Tibial artery (tissue), 4 donors: ENCODE data around the gene SART1.

ENCODE experiments used
- DNase-seq, 2 donors: peaks; one replicate each; pipeline ENCODE4 v3.0.0-alpha.2; 2019
- H3K27ac ChIP-seq, 2 donors: fragments of 200-600 bp; sonication (generic) in 1 of 2; 1 replicate in 1 of 2; 2 replicates in 1 of 2; pipeline ENCODE4 v1.5.1; 2018 to 2019; ENCODE audit warnings: mild to moderate bottlenecking in 1 of 2
- H3K27me3 ChIP-seq, 2 donors: fragments of 200-600 bp; sonication (generic) in 1 of 2; one replicate each; pipeline versions ENCODE4 v1.5.1 to v1.6.0; 2016 to 2019
- H3K36me3 ChIP-seq, 3 donors: fragments of 200-600 bp; sonication (generic) in 2 of 3; one replicate each; pipeline ENCODE4 v1.5.1; 2016 to 2019; ENCODE audit warnings: mild to moderate bottlenecking in 2 of 3
- H3K4me1 ChIP-seq, 4 donors: fragments of 200-600 bp; sonication (generic) in 2 of 4; 1 replicate in 3 of 4; 2 replicates in 1 of 4; pipeline ENCODE4 v1.5.1; 2016 to 2019
- H3K4me3 ChIP-seq, 2 donors: fragments of 200-600 bp; sonication (generic) in 1 of 2; 1 replicate in 1 of 2; 2 replicates in 1 of 2; pipeline ENCODE4 v1.5.1; 2018 to 2019; ENCODE audit warnings: mild to moderate bottlenecking in 2 of 2
- H3K9me3 ChIP-seq, 3 donors: fragments of 200-600 bp; sonication (generic) in 1 of 3; one replicate each; pipeline ENCODE4 v1.5.1; 2016 to 2019
- CTCF ChIP-seq, 2 experiments: fragments of 200-600 bp in 1 of 2; fragments of 450-650 bp in 1 of 2; IDR thresholded peaks; one replicate each; pipeline ENCODE4 v1.5.1; 2017 to 2019; ENCODE audit warnings: antibody characterized with exemption in 2 of 2, mild to moderate bottlenecking in 1 of 2, moderate library complexity in 1 of 2
- intact Hi-C: fragments of 100-400 bp; cut with DNase I; formaldehyde crosslinking; loops from one replicate; pipeline ENCODE4 v1.15.0; 2023; ENCODE audit warnings: low total_unique reads

The SART1 gene

GRCh38 chr11:65952052-65952521 lies 9.4 kb upstream of the SART1 start:
- Histone ChIP-seq H3K4me1 (no peaks in the 10 kb centered on the region), H3K27me3 (peaks cover 0 to 35% of the 10 kb centered on the region in 2 donors), H3K4me3 (no peak overlapping the region), H3K27ac (no peak overlapping the region), H3K36me3 (no peaks in the 10 kb centered on the region), H3K9me3 (no peaks in the 10 kb centered on the region)
- intact Hi-C loops: no loop called here
- no peak for DNase-seq
- TF ChIP-seq CTCF (IDR thresholded peaks at IDR 0.05): no peak

GRCh38 chr11:65953471-65953870 lies 8.1 kb upstream of the SART1 start:
- no peaks in the 10 kb centered on the region for H3K9me3 ChIP-seq
- no peaks in the 10 kb centered on the region for H3K4me1 ChIP-seq
- no peak for DNase-seq

GRCh38 chr11:65954771-65955170 lies 6.8 kb upstream of the SART1 start:
- H3K9me3 ChIP-seq: no peaks in the 10 kb centered on the region
- no peaks in the 10 kb centered on the region for H3K4me1 ChIP-seq
- no peak for TF ChIP-seq CTCF (IDR thresholded peaks at IDR 0.05)
- H3K36me3 ChIP-seq: no peaks in the 10 kb centered on the region
- intact Hi-C loops: no loop called here
- H3K27ac ChIP-seq: no peak overlapping the region
- no peak for DNase-seq
- no peak overlapping the region for H3K4me3 ChIP-seq
- peaks cover 0 to 36% of the 10 kb centered on the region in 2 donors for H3K27me3 ChIP-seq

More at GRCh38 chr11:65953471-65953870, 8.1 kb upstream of the SART1 start:
- Histone ChIP-seq H3K27ac (no peak overlapping the region), H3K36me3 (no peaks in the 10 kb centered on the region), H3K27me3 (peaks cover 0 to 31% of the 10 kb centered on the region in 2 donors), H3K4me3 (no peak overlapping the region)
- intact Hi-C loops: no loop called here
- no peak for TF ChIP-seq CTCF (IDR thresholded peaks at IDR 0.05)

GRCh38 chr11:65958291-65958690 lies 3.2 kb upstream of the SART1 start:
- TF ChIP-seq CTCF (IDR thresholded peaks at IDR 0.05): no peak
- H3K27ac ChIP-seq: no peak overlapping the region
- H3K27me3 ChIP-seq: peaks cover 0 to 33% of the 10 kb centered on the region in 2 donors
- DNase-seq: no peak
- peaks cover 6 to 19% (median 18%) of the 10 kb centered on the region in 4 donors for H3K4me1 ChIP-seq
- no peak overlapping the region for H3K4me3 ChIP-seq
- intact Hi-C loops: no loop called here
- H3K36me3 ChIP-seq: no peaks in the 10 kb centered on the region
- H3K9me3 ChIP-seq: no peaks in the 10 kb centered on the region

- intact Hi-C loops: no loop called here
- no peak for TF ChIP-seq CTCF (IDR thresholded peaks at IDR 0.05)
- no peaks in the 10 kb centered on the region for H3K9me3 ChIP-seq
- H3K4me1 ChIP-seq: peaks cover 6 to 25% (median 24%) of the 10 kb centered on the region in 4 donors
- no peak overlapping the region for H3K27ac ChIP-seq
- H3K4me3 ChIP-seq: no peak overlapping the region
- DNase-seq: no peak
- H3K27me3 ChIP-seq: peaks cover 0 to 30% of the 10 kb centered on the region in 2 donors
- H3K36me3 ChIP-seq: peaks cover 0 to 2% (median 2%) of the 10 kb centered on the region in 3 donors
Observed at GRCh38 chr11:65958774-65959420, 2.6 kb upstream of the SART1 start.
